Spleen (tissue), 7 donors: Measurements from ENCODE around the gene MPP2.
"Not testable (repeated sequence)": the region's sequence is repeated elsewhere in the genome, so short reads cannot be mapped to it uniquely, and the experiment has no call there.

ENCODE experiments used
- POLR2A ChIP-seq, 3 donors: fragments of 450-650 bp; IDR thresholded peaks; one replicate each; pipeline ENCODE4 v1.5.1; 2017; ENCODE audit warnings: antibody characterized with exemption in 3 of 3, mild to moderate bottlenecking in 1 of 3
- POLR2AphosphoS5 ChIP-seq, 3 donors: sonication (generic); formaldehyde crosslinking; IDR thresholded peaks; one replicate each; pipeline ENCODE4 v1.5.1; 2017; ENCODE audit warnings: antibody characterized with exemption in 3 of 3
- TF ChIP-seq, protein P1 (sequence below), 11 experiments: fragments of 200-600 bp in 7 of 11; fragments of 450-650 bp in 4 of 11; sonication (generic) in 4 of 11; IDR thresholded peaks in 8 of 11; conservative IDR thresholded peaks in 3 of 11; 1 replicate in 7 of 11; 2 replicates in 4 of 11; pipeline versions ENCODE4 v1.4.0 to v1.8.0; 2016 to 2021; ENCODE audit warnings: antibody characterized with exemption in 11 of 11, inconsistent platforms in 4 of 11, mild to moderate bottlenecking in 1 of 11
- donor health status: DM: no; HTN: no; CAD: no; lungs with moderate emphysema.
- donor health status: DM: no; HTN: no; CAD: no.
- donor health status: DM: no; HTN: no; CAD: no.

DNA sequence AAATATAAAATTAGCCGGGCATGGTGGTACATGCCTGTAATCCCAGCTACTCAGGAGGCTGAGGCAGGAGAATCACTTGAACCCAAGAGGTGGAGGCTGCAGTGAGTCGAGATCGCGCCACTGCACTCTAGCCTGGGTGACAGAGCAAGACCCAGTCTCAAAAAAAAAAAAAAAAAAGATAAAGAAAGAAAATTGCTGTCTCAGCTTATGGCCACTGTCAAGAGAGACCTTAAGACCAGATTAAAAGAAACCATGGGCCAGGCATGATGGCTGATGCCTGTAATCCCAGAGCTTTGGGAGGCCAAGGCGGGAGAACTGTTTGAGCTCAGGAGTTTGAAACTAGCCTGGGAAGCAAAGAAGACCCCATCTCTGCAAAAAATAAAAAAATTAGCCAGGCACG is 38.3 kb downstream of the MPP2 start:
- TF ChIP-seq, protein P1, sequence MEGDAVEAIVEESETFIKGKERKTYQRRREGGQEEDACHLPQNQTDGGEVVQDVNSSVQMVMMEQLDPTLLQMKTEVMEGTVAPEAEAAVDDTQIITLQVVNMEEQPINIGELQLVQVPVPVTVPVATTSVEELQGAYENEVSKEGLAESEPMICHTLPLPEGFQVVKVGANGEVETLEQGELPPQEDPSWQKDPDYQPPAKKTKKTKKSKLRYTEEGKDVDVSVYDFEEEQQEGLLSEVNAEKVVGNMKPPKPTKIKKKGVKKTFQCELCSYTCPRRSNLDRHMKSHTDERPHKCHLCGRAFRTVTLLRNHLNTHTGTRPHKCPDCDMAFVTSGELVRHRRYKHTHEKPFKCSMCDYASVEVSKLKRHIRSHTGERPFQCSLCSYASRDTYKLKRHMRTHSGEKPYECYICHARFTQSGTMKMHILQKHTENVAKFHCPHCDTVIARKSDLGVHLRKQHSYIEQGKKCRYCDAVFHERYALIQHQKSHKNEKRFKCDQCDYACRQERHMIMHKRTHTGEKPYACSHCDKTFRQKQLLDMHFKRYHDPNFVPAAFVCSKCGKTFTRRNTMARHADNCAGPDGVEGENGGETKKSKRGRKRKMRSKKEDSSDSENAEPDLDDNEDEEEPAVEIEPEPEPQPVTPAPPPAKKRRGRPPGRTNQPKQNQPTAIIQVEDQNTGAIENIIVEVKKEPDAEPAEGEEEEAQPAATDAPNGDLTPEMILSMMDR (IDR thresholded peaks at IDR 0.05 in 8 of 11, conservative IDR thresholded peaks at IDR 0.05 in 3 of 11), result not testable (repeated sequence)
- not testable (repeated sequence) for TF ChIP-seq POLR2A, POLR2AphosphoS5 (IDR thresholded peaks at IDR 0.05)
